ENCODE data around the gene CCDC179.

DNA sequence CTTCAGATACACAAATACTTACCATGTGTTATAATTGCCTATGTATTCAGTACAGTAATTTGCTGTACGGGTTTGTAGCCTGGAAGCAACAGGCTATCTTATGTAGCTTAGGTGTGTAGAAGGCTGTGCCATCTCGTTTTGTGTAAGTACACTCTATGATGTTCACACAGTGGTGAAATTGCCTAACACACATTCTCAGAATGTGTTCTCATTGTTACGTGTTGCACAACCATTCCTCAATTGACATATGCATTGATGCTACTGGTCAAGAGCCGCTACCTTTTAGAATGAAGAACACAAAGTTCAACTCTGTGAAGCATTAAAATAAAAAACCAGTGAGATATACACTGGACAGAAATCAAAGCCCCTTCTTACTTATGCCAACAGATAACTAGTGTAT is 57.4 kb downstream of the CCDC179 start:
- TF ChIP-seq POLR2AphosphoS5 (IDR thresholded peaks at IDR 0.05) (no peak), EP300 (IDR thresholded peaks at IDR 0.05) (no peak)
- TF ChIP-seq, protein P1, sequence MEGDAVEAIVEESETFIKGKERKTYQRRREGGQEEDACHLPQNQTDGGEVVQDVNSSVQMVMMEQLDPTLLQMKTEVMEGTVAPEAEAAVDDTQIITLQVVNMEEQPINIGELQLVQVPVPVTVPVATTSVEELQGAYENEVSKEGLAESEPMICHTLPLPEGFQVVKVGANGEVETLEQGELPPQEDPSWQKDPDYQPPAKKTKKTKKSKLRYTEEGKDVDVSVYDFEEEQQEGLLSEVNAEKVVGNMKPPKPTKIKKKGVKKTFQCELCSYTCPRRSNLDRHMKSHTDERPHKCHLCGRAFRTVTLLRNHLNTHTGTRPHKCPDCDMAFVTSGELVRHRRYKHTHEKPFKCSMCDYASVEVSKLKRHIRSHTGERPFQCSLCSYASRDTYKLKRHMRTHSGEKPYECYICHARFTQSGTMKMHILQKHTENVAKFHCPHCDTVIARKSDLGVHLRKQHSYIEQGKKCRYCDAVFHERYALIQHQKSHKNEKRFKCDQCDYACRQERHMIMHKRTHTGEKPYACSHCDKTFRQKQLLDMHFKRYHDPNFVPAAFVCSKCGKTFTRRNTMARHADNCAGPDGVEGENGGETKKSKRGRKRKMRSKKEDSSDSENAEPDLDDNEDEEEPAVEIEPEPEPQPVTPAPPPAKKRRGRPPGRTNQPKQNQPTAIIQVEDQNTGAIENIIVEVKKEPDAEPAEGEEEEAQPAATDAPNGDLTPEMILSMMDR (IDR thresholded peaks at IDR 0.05) = no peak

Data from esophagus muscularis mucosa (tissue), 4 donors.